Measurements from ENCODE around the gene RBMS3. TPM values are rescaled to one million over a fixed set of nuclear protein-coding genes. Genes with fewer than 3 reads are reported as not detected.

The RBMS3 gene
- total RNA-seq, 1 experiment from 2014 or later = 1.3 TPM

- H3K9me3 Mint-ChIP-seq (ENCODE audit: low read depth, unreplicated experiment) = no peaks in the 10 kb centered on the region
- no TSS peak for BruUV-seq (replicated peaks)
- CTCF ChIA-PET = no interaction called here
- H3K4me1 Mint-ChIP-seq (ENCODE audit: low read depth, unreplicated experiment) = peaks cover 37% of the 10 kb centered on the region
- no peaks in the 10 kb centered on the region for H3K36me3 Mint-ChIP-seq (ENCODE audit: insufficient read depth, unreplicated experiment)
- no peak for TF ChIP-seq CTCF (IDR thresholded peaks at IDR 0.05; ENCODE audit: unreplicated experiment)
- no peak overlapping the region for H3K4me3 Mint-ChIP-seq (ENCODE audit: low read depth, unreplicated experiment)
- DNase-seq = no peak
- no peaks in the 10 kb centered on the region for H3K27me3 Mint-ChIP-seq (ENCODE audit: unreplicated experiment)
- H3K27ac Mint-ChIP-seq (ENCODE audit: unreplicated experiment) = no peak overlapping the region
- intact Hi-C loops (cut with micrococcal nuclease; ENCODE audit: unreplicated experiment) = loop anchor here (5.0 to 10.0 kb wide), 6 partner anchors 225 to 1283 kb away; no protein-coding TSS in a partner anchor
Measured at GRCh38 chr3:29760226-29760685, 479.4 kb downstream of the RBMS3 start.

GRCh38 chr3:29761517-29761916 is 480.6 kb downstream of the RBMS3 start:
- Mint-ChIP-seq H3K4me1 (ENCODE audit: low read depth, unreplicated experiment) (peaks cover 37% of the 10 kb centered on the region), H3K9me3 (ENCODE audit: low read depth, unreplicated experiment) (no peaks in the 10 kb centered on the region), H3K27ac (ENCODE audit: unreplicated experiment) (peak overlapping the region; percentile 21), H3K27me3 (ENCODE audit: unreplicated experiment) (no peaks in the 10 kb centered on the region), H3K4me3 (ENCODE audit: low read depth, unreplicated experiment) (no peak overlapping the region), H3K36me3 (ENCODE audit: insufficient read depth, unreplicated experiment) (no peaks in the 10 kb centered on the region)
- CTCF ChIA-PET = no interaction called here
- no peak for DNase-seq
- intact Hi-C loops (cut with micrococcal nuclease; ENCODE audit: unreplicated experiment) = loop anchor here (5.0 to 10.0 kb wide), 6 partner anchors 227 to 1284 kb away; no protein-coding TSS in a partner anchor
- no peak for TF ChIP-seq CTCF (IDR thresholded peaks at IDR 0.05; ENCODE audit: unreplicated experiment)
- no TSS peak for BruUV-seq (replicated peaks)

- H3K9me3 Mint-ChIP-seq (ENCODE audit: low read depth, unreplicated experiment) = no peaks in the 10 kb centered on the region
- no peak for DNase-seq
- peaks cover 31% of the 10 kb centered on the region for H3K4me1 Mint-ChIP-seq (ENCODE audit: low read depth, unreplicated experiment)
- H3K27ac Mint-ChIP-seq (ENCODE audit: unreplicated experiment) = no peak overlapping the region
- no peaks in the 10 kb centered on the region for H3K27me3 Mint-ChIP-seq (ENCODE audit: unreplicated experiment)
- no peaks in the 10 kb centered on the region for H3K36me3 Mint-ChIP-seq (ENCODE audit: insufficient read depth, unreplicated experiment)
- no peak for TF ChIP-seq CTCF (IDR thresholded peaks at IDR 0.05; ENCODE audit: unreplicated experiment)
- CTCF ChIA-PET = no interaction called here
- no TSS peak for BruUV-seq (replicated peaks)
- H3K4me3 Mint-ChIP-seq (ENCODE audit: low read depth, unreplicated experiment) = no peak overlapping the region
- intact Hi-C loops (cut with micrococcal nuclease; ENCODE audit: unreplicated experiment) = loop anchor here (5.0 to 10.0 kb wide), 6 partner anchors 228 to 1286 kb away; no protein-coding TSS in a partner anchor
Measured at GRCh38 chr3:29763115-29763514, 482.2 kb downstream of the RBMS3 start.

- BruUV-seq (replicated peaks) = no TSS peak
- no peak for TF ChIP-seq CTCF (IDR thresholded peaks at IDR 0.05; ENCODE audit: unreplicated experiment)
- Mint-ChIP-seq H3K27me3 (ENCODE audit: unreplicated experiment) (no peaks in the 10 kb centered on the region), H3K4me3 (ENCODE audit: low read depth, unreplicated experiment) (no peak overlapping the region), H3K9me3 (ENCODE audit: low read depth, unreplicated experiment) (no peaks in the 10 kb centered on the region), H3K27ac (ENCODE audit: unreplicated experiment) (no peak overlapping the region), H3K36me3 (ENCODE audit: insufficient read depth, unreplicated experiment) (no peaks in the 10 kb centered on the region), H3K4me1 (ENCODE audit: low read depth, unreplicated experiment) (peaks cover 22% of the 10 kb centered on the region)
- DNase-seq = no peak
- CTCF ChIA-PET = interaction anchor here (0.7 to 1.1 kb wide), 3 partner anchors 357 to 1096 kb away, joined by 3 to 4 read pairs (median 4); no protein-coding TSS in a partner anchor
- intact Hi-C loops (cut with micrococcal nuclease; ENCODE audit: unreplicated experiment) = loop anchor here (2.0 to 10.0 kb wide), 8 partner anchors 229 to 1287 kb away; partner anchors contain the start of gene RBMS3
Measured at GRCh38 chr3:29764041-29764440, 483.2 kb downstream of the RBMS3 start.
